WERI-Rb-1 (cell line): ENCODE data around the gene LRP11.

Experiments used
- DNase-seq: peaks from one replicate; pipeline ENCODE4 v3.0.0-alpha.2; 2020
- H3K27ac ChIP-seq: fragments of 250-450 bp; sonication (Bioruptor Pico); 2 replicates; pipeline ENCODE4 v1.5.1; 2020; ENCODE audit warnings: mild to moderate bottlenecking, moderate library complexity
- H3K27me3 ChIP-seq: fragments of 250-450 bp; sonication (Bioruptor Pico); 2 replicates; pipeline ENCODE4 v1.5.1; 2021; ENCODE audit warnings: mild to moderate bottlenecking, low read depth, moderate library complexity; ENCODE audit not compliant: insufficient read depth, severe bottlenecking
- H3K36me3 ChIP-seq: fragments of 250-450 bp; sonication (Bioruptor Pico); 2 replicates; pipeline ENCODE4 v1.5.1; 2020; ENCODE audit warnings: mild to moderate bottlenecking, moderate library complexity
- H3K4me3 ChIP-seq: 2 replicates; pipeline ENCODE4 v1.5.1; 2011; ENCODE audit warnings: low read depth, mild to moderate bottlenecking, control low read depth, low read length
- H3K9me3 ChIP-seq: fragments of 250-450 bp; sonication (Bioruptor Pico); 2 replicates; pipeline ENCODE4 v1.5.1; 2021; ENCODE audit warnings: mild to moderate bottlenecking, moderate library complexity; ENCODE audit not compliant: severe bottlenecking
- TF ChIP-seq, protein P1 (sequence below): IDR thresholded peaks from 2 replicates; pipeline ENCODE4 v1.5.1; 2011; ENCODE audit warnings: low read depth, mild to moderate bottlenecking, control low read depth, inconsistent platforms, low read length

The LRP11 gene

DNA sequence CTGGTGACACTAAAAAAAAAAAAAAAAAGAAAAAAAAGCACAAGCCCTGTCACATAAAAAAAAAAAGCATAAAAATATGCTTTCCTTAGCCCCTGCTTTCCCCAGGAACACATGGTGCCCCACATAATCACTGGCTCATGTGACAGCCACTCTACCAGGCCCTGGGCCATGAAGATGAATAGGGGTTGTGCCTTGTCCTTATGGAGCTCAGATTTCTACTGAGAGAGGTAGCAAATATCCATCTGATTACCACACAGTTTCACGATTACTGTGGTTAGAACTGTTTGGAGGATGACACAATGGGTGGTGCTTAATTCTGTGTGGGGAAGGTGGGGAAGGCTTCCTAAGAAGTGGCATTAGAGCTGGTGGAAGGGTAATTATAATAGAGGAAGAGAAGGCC is 24.5 kb upstream of the LRP11 start:
- DNase-seq, result no peak
- H3K36me3 ChIP-seq, result no peaks in the 10 kb centered on the region
- TF ChIP-seq, protein P1, sequence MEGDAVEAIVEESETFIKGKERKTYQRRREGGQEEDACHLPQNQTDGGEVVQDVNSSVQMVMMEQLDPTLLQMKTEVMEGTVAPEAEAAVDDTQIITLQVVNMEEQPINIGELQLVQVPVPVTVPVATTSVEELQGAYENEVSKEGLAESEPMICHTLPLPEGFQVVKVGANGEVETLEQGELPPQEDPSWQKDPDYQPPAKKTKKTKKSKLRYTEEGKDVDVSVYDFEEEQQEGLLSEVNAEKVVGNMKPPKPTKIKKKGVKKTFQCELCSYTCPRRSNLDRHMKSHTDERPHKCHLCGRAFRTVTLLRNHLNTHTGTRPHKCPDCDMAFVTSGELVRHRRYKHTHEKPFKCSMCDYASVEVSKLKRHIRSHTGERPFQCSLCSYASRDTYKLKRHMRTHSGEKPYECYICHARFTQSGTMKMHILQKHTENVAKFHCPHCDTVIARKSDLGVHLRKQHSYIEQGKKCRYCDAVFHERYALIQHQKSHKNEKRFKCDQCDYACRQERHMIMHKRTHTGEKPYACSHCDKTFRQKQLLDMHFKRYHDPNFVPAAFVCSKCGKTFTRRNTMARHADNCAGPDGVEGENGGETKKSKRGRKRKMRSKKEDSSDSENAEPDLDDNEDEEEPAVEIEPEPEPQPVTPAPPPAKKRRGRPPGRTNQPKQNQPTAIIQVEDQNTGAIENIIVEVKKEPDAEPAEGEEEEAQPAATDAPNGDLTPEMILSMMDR, result no peak
- H3K9me3 ChIP-seq, result no peaks in the 10 kb centered on the region
- H3K4me3 ChIP-seq, result no peak overlapping the region
- H3K27ac ChIP-seq, result no peak overlapping the region
- H3K27me3 ChIP-seq, result no peaks in the 10 kb centered on the region

DNA sequence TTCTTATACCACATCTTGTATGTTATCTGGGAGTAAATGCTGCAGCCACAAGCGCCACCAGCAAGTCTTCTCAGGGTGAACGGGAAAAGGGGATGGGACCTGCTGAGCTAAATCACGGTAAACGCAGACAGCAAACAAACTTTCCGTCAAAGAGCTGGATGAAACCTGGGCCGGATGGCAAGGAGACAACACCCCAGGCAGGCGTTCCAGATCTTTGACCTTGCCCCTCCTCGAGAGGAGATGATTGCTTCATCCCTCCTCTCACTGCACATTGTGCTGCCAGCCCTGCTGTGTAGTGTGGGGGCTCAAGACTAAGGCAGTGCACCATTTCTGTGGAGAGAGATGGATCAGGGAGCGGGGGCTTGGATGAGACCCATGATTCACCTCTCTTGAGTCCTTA is 23.9 kb upstream of the LRP11 start:
- no peak overlapping the region for H3K27ac ChIP-seq
- no peaks in the 10 kb centered on the region for H3K27me3 ChIP-seq
- no peak for DNase-seq
- H3K4me3 ChIP-seq, result no peak overlapping the region
- no peaks in the 10 kb centered on the region for H3K9me3 ChIP-seq
- TF ChIP-seq, protein P1, result no peak
- H3K36me3 ChIP-seq, result no peaks in the 10 kb centered on the region

DNA sequence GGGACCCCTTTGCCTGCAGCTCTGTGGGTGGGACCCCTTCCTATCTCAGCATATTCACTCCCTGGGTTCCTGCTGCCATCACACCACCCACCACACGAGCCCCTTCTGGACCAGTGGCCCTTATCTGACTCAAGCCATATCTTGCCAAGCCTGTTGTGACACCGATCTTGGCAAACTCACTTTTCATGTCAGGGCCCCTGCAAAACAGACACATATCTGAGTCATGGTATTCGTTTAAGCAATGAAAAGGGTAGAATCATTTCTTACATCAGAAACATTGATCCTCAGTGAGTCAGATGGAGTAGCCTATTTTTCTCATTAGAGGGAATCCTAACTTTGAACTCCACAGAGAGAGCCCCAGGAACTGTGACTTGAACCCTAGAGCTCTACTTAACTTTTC is 23.2 kb upstream of the LRP11 start:
- Histone ChIP-seq H3K36me3 (no peaks in the 10 kb centered on the region), H3K27ac (no peak overlapping the region), H3K4me3 (no peak overlapping the region), H3K27me3 (no peaks in the 10 kb centered on the region), H3K9me3 (no peaks in the 10 kb centered on the region)
- TF ChIP-seq, protein P1, result no peak
- DNase-seq, result no peak

DNA sequence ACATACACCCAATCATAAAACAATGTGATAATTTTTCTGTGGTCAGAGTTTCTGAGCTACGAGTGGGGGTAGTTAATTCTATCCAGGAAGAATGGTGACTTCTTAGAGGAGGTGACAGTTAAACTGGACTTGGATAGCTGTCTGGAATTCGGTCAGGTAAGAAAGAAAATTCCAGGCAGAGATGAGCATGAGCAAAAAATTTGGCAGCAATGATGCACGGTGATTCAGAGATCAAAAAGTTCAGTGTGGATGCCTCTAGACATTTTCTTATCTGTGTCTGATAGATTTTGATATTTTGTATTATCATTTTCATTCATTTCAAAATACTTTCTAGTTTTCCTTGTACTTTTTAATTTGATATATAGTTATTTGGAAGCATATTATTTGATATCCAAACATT is 21.7 kb upstream of the LRP11 start:
- Histone ChIP-seq H3K4me3 (no peak overlapping the region), H3K27ac (no peak overlapping the region), H3K36me3 (no peaks in the 10 kb centered on the region), H3K9me3 (no peaks in the 10 kb centered on the region), H3K27me3 (no peaks in the 10 kb centered on the region)
- no peak for DNase-seq
- TF ChIP-seq, protein P1, result no peak

DNA sequence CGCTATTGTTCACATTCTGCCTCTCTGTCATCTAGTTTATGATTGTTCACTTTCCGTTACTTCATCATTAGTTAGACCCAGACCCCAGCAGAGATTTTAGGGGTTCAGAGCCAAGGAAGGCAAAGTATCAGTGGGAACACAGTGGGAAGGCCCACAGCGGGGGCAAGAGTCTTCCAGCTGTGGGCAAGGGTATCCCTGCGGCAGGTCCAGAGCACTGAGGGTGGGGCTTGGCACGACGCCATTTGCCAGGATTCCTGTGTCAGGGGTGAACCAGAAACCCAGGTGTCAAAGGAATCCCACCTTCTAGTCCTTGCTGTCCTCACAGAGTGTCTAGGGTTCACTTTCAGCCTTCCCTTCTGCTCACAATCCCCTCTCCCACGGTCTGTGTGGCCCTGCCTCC is 20.5 kb upstream of the LRP11 start:
- Histone ChIP-seq H3K27me3 (no peaks in the 10 kb centered on the region), H3K4me3 (no peak overlapping the region), H3K9me3 (no peaks in the 10 kb centered on the region), H3K27ac (no peak overlapping the region), H3K36me3 (no peaks in the 10 kb centered on the region)
- TF ChIP-seq, protein P1, result no peak
- no peak for DNase-seq

DNA sequence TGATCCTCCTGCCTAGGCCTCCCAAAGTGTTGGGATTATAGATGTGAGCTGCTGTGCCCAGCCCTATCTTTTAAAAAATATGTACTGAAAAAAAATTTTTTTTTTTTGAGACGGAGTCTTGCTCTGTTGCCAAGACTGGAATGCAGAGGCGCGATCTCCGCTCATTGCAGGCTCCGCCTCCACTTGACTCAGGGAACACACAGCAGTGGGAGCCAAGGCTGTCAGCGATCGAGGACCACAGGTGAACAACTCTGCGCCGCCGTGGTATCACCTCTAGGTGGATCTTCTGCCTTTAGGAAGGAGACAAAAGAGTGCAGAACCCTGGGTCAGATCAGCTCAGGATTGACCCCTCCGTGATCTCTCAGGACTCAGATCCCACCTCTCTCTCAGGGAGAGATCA is 20.1 kb upstream of the LRP11 start:
- TF ChIP-seq, protein P1, result no peak
- H3K27me3 ChIP-seq, result no peaks in the 10 kb centered on the region
- no peak for DNase-seq
- H3K4me3 ChIP-seq, result no peak overlapping the region
- H3K27ac ChIP-seq, result no peak overlapping the region
- H3K9me3 ChIP-seq, result no peaks in the 10 kb centered on the region
- no peaks in the 10 kb centered on the region for H3K36me3 ChIP-seq
